ENCODE measurements around the gene GLG1.
A peak's percentile ranks its signal among the peaks of the same experiment; 100 is the strongest.

The GLG1 gene

DNA sequence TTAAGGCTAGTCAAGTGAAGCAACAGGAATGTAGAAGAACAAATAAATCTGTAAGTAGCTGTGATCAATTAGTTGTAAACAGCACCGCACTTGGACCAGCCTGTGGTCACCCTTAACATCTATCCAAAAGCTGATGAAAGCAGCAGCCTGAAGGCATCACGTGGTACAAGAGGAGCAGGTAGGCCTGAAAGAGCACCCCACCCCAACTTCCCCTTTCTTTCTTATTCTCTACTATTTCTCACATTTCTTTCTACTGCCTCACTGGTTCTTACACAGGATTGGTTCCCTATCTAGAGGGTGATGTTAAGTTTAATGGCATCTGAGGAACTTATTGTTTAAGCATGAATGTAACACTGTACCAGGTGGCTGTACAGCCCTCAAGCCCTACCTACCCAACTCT lies 143.0 kb downstream of the GLG1 start:
- TF ChIP-seq, protein P1, sequence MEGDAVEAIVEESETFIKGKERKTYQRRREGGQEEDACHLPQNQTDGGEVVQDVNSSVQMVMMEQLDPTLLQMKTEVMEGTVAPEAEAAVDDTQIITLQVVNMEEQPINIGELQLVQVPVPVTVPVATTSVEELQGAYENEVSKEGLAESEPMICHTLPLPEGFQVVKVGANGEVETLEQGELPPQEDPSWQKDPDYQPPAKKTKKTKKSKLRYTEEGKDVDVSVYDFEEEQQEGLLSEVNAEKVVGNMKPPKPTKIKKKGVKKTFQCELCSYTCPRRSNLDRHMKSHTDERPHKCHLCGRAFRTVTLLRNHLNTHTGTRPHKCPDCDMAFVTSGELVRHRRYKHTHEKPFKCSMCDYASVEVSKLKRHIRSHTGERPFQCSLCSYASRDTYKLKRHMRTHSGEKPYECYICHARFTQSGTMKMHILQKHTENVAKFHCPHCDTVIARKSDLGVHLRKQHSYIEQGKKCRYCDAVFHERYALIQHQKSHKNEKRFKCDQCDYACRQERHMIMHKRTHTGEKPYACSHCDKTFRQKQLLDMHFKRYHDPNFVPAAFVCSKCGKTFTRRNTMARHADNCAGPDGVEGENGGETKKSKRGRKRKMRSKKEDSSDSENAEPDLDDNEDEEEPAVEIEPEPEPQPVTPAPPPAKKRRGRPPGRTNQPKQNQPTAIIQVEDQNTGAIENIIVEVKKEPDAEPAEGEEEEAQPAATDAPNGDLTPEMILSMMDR (IDR thresholded peaks at IDR 0.05; ENCODE audit: control extremely low read depth, extremely low read depth, low read depth, missing control alignments): no peak
- CTCF ChIA-PET: interaction anchor here (1.5 kb wide), 1 partner anchor 33 kb away, joined by 3 read pairs; no protein-coding TSS in a partner anchor
- POLR2A ChIA-PET: no interaction called here
- peak; percentile 61 for DNase-seq (ENCODE audit: extremely low spot score)

DNA sequence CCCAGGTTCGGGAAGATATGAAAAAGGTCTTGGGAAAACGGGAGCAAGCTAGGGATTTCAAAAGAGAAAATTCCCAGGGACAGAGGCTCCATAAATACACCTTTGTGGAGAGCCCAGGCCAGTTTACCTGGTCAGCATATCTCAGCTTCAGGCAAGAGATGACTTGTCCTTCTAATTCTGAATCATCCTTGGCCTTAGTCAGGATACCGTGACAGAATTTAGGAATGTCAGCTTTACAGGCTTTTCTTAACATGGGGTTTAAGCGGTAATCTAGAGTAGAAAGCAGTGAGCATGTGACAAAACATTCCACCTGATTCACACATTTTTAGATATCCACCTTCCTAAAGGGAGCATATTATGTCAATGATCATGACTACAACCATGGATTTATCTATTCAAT lies 144.6 kb downstream of the GLG1 start:
- TF ChIP-seq, protein P1 (IDR thresholded peaks at IDR 0.05; ENCODE audit: control extremely low read depth, extremely low read depth, low read depth, missing control alignments): no peak
- no peak for DNase-seq (ENCODE audit: extremely low spot score)
- ChIA-PET POLR2A (no interaction called here), CTCF (no interaction called here)

DNA sequence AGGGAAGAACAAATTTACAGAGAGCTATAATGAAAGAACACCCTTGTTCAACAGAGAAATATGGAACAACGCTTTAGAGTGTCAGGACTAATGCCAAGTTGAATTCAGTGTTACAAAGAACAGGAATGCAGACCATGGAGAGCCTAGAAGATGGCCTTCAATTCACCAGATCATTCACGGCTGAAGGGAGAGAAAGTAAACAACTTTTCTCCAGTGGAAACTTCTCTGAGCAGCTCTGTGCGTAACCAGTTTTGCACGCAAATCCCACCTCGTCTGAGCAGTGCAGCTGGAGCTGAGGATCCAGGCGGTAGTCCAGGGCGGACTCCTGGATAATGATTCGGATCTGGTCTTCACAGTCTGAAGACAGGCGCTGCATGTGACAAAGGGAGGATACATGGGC lies 145.1 kb downstream of the GLG1 start:
- ChIA-PET POLR2A (no interaction called here), CTCF (interaction anchor here (1.1 kb wide), 1 partner anchor 33 kb away, joined by 4 read pairs; no protein-coding TSS in a partner anchor)
- TF ChIP-seq, protein P1 (IDR thresholded peaks at IDR 0.05; ENCODE audit: control extremely low read depth, extremely low read depth, low read depth, missing control alignments): no peak

DNA sequence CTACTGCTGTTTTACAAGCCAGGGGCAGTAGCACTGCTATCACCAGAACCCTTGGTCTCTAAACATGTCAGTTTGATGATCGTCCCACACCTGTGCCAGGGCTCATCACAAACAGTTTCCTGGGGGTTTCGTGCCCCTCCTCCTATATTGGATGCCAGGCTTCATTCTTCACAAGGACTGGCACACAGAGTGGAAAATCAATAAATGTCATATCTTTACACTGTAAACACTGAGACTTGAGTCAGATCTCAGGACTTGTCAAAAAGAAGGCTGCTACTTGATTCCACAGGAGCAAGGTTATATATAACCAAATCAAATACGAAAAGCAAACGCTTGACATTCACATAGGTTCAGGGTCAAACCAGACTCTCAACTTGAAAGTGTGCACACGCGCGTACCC lies 146.4 kb downstream of the GLG1 start:
- TF ChIP-seq, protein P1 (IDR thresholded peaks at IDR 0.05; ENCODE audit: control extremely low read depth, extremely low read depth, low read depth, missing control alignments): no peak
- DNase-seq (ENCODE audit: extremely low spot score): no peak
- POLR2A ChIA-PET: interaction anchor here (0.6 to 1.2 kb wide), 2 partner anchors 9 to 206 kb away, joined by 3 to 12 read pairs; partner anchors contain the start of gene RFWD3
- CTCF ChIA-PET: interaction anchor here (0.7 to 1.1 kb wide), 2 partner anchors 15 to 34 kb away, joined by 3 to 4 read pairs; no protein-coding TSS in a partner anchor

More for the DNA sequence above, 145.1 kb downstream of the GLG1 start:
- DNase-seq (ENCODE audit: extremely low spot score): no peak

DNA sequence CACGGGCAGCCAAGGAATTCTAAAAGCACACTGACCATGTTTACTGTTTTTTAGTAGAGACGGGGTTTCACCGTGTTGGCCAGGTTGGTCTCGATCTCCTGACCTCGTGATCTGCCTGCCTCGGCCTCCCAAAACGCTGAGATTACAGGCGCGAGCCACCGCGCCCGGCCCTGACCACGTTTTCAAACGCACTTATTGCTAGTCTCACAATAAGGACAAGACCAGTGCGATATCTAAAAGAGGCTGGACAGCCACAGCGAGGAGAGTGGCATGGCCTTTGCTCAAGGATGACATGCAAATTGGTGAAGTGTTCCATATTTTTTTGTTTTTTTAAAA lies 150.7 kb downstream of the GLG1 start:
- ChIA-PET CTCF (no interaction called here), POLR2A (no interaction called here)
- TF ChIP-seq, protein P1 (IDR thresholded peaks at IDR 0.05; ENCODE audit: control extremely low read depth, extremely low read depth, low read depth, missing control alignments): no peak
- DNase-seq (ENCODE audit: extremely low spot score): no peak

DNA sequence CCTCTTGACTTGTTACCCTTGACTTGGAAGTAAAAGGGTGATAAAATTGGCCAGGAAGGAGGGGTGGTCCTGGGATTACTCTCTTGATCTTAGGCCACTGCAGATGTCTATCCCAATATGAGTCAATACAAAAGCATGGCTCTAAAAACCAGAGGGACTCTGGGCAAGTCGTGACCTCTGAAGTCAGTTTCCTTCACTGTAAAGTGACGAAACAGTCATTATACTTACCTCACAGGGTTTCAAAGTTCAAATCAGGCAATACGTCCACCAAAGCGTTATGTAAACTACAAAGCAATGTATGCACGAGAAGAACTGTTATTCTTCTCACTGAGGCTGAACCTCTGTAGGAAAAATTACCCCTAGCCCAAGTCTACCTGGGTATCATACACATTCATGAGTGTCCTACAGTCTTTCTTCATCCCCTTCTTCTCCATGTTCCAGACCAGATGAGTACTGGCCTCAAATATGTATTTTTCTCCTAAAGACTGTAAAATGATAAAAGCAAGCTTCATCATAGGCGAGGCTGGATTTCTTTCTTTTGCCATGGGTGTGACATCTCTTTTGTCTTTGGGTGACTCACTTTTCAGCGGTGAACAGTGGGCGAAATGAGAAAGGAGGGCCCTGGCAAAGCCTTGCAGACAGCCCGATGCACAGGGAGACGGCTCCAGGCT lies 151.2 kb downstream of the GLG1 start:
- TF ChIP-seq, protein P1 (IDR thresholded peaks at IDR 0.05; ENCODE audit: control extremely low read depth, extremely low read depth, low read depth, missing control alignments): no peak
- POLR2A ChIA-PET: no interaction called here
- CTCF ChIA-PET: no interaction called here
- no peak for DNase-seq (ENCODE audit: extremely low spot score)
